Endodermal cell (in vitro differentiated cells): ENCODE measurements around the gene LANCL2. TPM values are rescaled to one million over a fixed set of nuclear protein-coding genes. Genes with fewer than 3 reads are reported as not detected.

Experiments
- DNase-seq: peaks from one replicate; pipeline ENCODE4 v3.0.0-alpha.2; 2017
- H3K27ac ChIP-seq: 2 replicates; pipeline ENCODE4 v1.5.1; 2013; ENCODE audit warnings: mild to moderate bottlenecking, low read depth, low read length, moderate library complexity
- H3K27me3 ChIP-seq: 2 replicates; pipeline ENCODE4 v1.6.1; 2013; ENCODE audit warnings: mild to moderate bottlenecking, low read length, moderate library complexity; ENCODE audit not compliant: insufficient read depth, control insufficient read depth, poor library complexity, severe bottlenecking
- H3K36me3 ChIP-seq: 2 replicates; pipeline ENCODE4 v1.7.0; 2013; ENCODE audit warnings: mild to moderate bottlenecking, low read length, moderate library complexity; ENCODE audit not compliant: control insufficient read depth, insufficient read depth
- H3K4me1 ChIP-seq: one replicate; pipeline ENCODE4 v1.7.0; 2013; ENCODE audit warnings: low read length; ENCODE audit not compliant: control insufficient read depth, insufficient read depth
- H3K4me3 ChIP-seq: 2 replicates; pipeline ENCODE4 v1.5.1; 2013; ENCODE audit warnings: mild to moderate bottlenecking, low read length, moderate library complexity
- H3K9ac ChIP-seq: 2 replicates; pipeline ENCODE4 v1.6.1; 2013; ENCODE audit warnings: mild to moderate bottlenecking, low read length, moderate library complexity; ENCODE audit not compliant: poor library complexity, severe bottlenecking; ENCODE audit errors: extremely low read depth
- H3K9me3 ChIP-seq: 2 replicates; pipeline ENCODE4 v1.6.1; 2013; ENCODE audit warnings: mild to moderate bottlenecking, low read length, moderate library complexity; ENCODE audit not compliant: control insufficient read depth
- H3K27ac Mint-ChIP-seq: 2 replicates; pipeline ENCODE4 v1.8.0; 2020; ENCODE audit warnings: mixed read lengths
- H3K27me3 Mint-ChIP-seq: 2 replicates; pipeline ENCODE4 v1.8.0; 2021; ENCODE audit warnings: mild to moderate bottlenecking, mixed read lengths; ENCODE audit not compliant: insufficient read depth
- H3K36me3 Mint-ChIP-seq: 2 replicates; pipeline ENCODE4 v1.8.0; 2020; ENCODE audit warnings: low read depth, mixed read lengths
- H3K4me1 Mint-ChIP-seq: 2 replicates; pipeline ENCODE4 v1.8.0; 2020; ENCODE audit warnings: mixed read lengths
- H3K4me3 Mint-ChIP-seq: 2 replicates; pipeline ENCODE4 v1.8.0; 2020; ENCODE audit warnings: mild to moderate bottlenecking, moderate library complexity, mixed read lengths
- H3K9me3 Mint-ChIP-seq: 2 replicates; pipeline ENCODE4 v1.8.0; 2020; ENCODE audit warnings: mild to moderate bottlenecking, mixed read lengths
- CTCF ChIP-seq: fragments of 200-600 bp; sonication (generic); conservative IDR thresholded peaks from 2 replicates; pipeline ENCODE4 v1.5.0; 2021; ENCODE audit warnings: antibody characterized with exemption, mild to moderate bottlenecking
- WGBS, 2 experiments: methylation state at CpG; one replicate each; pipeline versions ENCODE4 v1.1.5 to v1.1.7; 2013; ENCODE audit warnings: missing lambda C conversion rate in 2 of 2, mixed read lengths in 1 of 2; ENCODE audit not compliant: insufficient coverage in 1 of 2, insufficient read length in 1 of 2; 5-methylcytosine and 5-hydroxymethylcytosine counted together
- total RNA-seq, 2 donors: library from RNA; stranded (reverse); fragmentation: NEBNext Ultra II Directional in 1 of 2; extraction: Animal tissue kit (Norgen Biotek cat#: 25700) in 1 of 2; gene quantifications; 2 replicates in 1 of 2; 3 replicates in 1 of 2; pipeline ENCODE4 v1.2.1, GENCODE V29; 2021

The LANCL2 gene
- total RNA-seq, 2 donors from 2014 or later, result 9.4 to 17.7 TPM

- Histone ChIP-seq H3K27me3 (no peaks in the 10 kb centered on the region), H3K9me3 (peaks cover 2% of the 10 kb centered on the region), H3K27ac (no peak overlapping the region), H3K9ac (no peak overlapping the region), H3K4me3 (no peak overlapping the region), H3K4me1 (no peaks in the 10 kb centered on the region), H3K36me3 (no peaks in the 10 kb centered on the region)
- WGBS, 2 experiments, result 80 to 94% methylated on average over 1 to 4 of the region's 4 CpGs
- H3K27ac Mint-ChIP-seq, result no peak overlapping the region
- H3K4me1 Mint-ChIP-seq, result no peaks in the 10 kb centered on the region
- H3K27me3 Mint-ChIP-seq, result no peaks in the 10 kb centered on the region
- no peak for DNase-seq
- TF ChIP-seq CTCF, result no peak
- peaks cover 13% of the 10 kb centered on the region for H3K36me3 Mint-ChIP-seq
- no peak overlapping the region for H3K4me3 Mint-ChIP-seq
- H3K9me3 Mint-ChIP-seq, result peaks cover 15% of the 10 kb centered on the region
These were observed 12.2 kb downstream of the LANCL2 start for GRCh38 chr7:55377162-55377817.

GRCh38 chr7:55379285-55379684, 14.1 kb downstream of the LANCL2 start:
- WGBS, 2 experiments, result 83 to 95% methylated on average over 1 to 3 of the region's 3 CpGs
- H3K27me3 Mint-ChIP-seq, result no peaks in the 10 kb centered on the region
- DNase-seq, result no peak
- no peaks in the 10 kb centered on the region for H3K36me3 ChIP-seq
- H3K4me3 ChIP-seq, result no peak overlapping the region
- H3K4me1 Mint-ChIP-seq, result no peaks in the 10 kb centered on the region
- H3K27me3 ChIP-seq, result no peaks in the 10 kb centered on the region
- H3K4me3 Mint-ChIP-seq, result no peak overlapping the region
- H3K27ac Mint-ChIP-seq, result no peak overlapping the region
- H3K27ac ChIP-seq, result no peak overlapping the region
- no peaks in the 10 kb centered on the region for H3K4me1 ChIP-seq
- H3K9me3 ChIP-seq, result peaks cover 18% of the 10 kb centered on the region
- peaks cover 28% of the 10 kb centered on the region for H3K36me3 Mint-ChIP-seq
- H3K9me3 Mint-ChIP-seq, result peaks cover 35% of the 10 kb centered on the region
- no peak overlapping the region for H3K9ac ChIP-seq
- TF ChIP-seq CTCF, result no peak

DNA sequence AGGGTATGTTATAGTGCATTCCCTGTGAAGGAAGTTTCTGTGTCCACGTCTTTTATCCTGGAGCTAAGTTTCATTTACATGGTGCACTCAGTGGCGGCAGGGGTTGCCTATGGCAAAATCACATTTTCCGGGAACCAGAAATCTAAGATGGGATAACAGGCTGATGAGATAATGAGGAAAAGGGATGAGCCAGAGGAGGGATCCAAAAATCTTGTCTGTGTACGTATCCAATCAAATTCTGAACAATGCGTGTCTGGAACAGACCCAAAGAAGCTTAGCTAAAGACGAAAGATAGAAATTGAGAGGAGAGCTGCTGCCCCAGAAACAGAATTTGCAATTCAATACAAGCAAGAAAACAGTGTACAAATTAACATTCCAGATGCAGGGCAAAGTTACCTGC, 16.1 kb downstream of the LANCL2 start:
- Histone ChIP-seq H3K9ac (no peak overlapping the region), H3K27me3 (no peaks in the 10 kb centered on the region), H3K4me1 (no peaks in the 10 kb centered on the region), H3K4me3 (no peak overlapping the region), H3K27ac (no peak overlapping the region), H3K9me3 (peaks cover 30% of the 10 kb centered on the region), H3K36me3 (no peaks in the 10 kb centered on the region)
- no peaks in the 10 kb centered on the region for H3K4me1 Mint-ChIP-seq
- H3K4me3 Mint-ChIP-seq, result no peak overlapping the region
- 91 to 92% methylated on average over 5 to 6 of the region's 6 CpGs for WGBS, 2 experiments
- peaks cover 53% of the 10 kb centered on the region for H3K9me3 Mint-ChIP-seq
- TF ChIP-seq CTCF, result no peak
- H3K27me3 Mint-ChIP-seq, result no peaks in the 10 kb centered on the region
- peaks cover 42% of the 10 kb centered on the region for H3K36me3 Mint-ChIP-seq
- H3K27ac Mint-ChIP-seq, result no peak overlapping the region
- no peak for DNase-seq
